Activated naive CD4-positive, alpha-beta T cell treated with anti-CD3 and anti-CD28 coated beads for 36 hours (primary cell): Measurements from ENCODE around the gene EPO. TPM values are rescaled to one million over a fixed set of nuclear protein-coding genes. Genes with fewer than 3 reads are reported as not detected.

ENCODE experiments used
- CTCF ChIA-PET: fragments of 350-600 bp; sonication (Branson Sonifier 250); formaldehyde crosslinking; loops from one replicate; lab custom pipeline; 2021; ENCODE audit warnings: antibody characterized with exemption; lab: Charles Lee
- DNase-seq: peaks from one replicate; pipeline ENCODE4 v3.0.0-alpha.2; 2020
- H3K27ac Mint-ChIP-seq: one replicate; pipeline ENCODE4 v1.8.0; 2021; ENCODE audit warnings: mild to moderate bottlenecking, mixed read lengths
- H3K27me3 Mint-ChIP-seq: one replicate; pipeline ENCODE4 v1.8.0; 2021; ENCODE audit warnings: low read depth, mixed read lengths
- H3K36me3 Mint-ChIP-seq: one replicate; pipeline ENCODE4 v1.8.0; 2021; ENCODE audit warnings: low read depth, mixed read lengths
- H3K4me1 Mint-ChIP-seq: one replicate; pipeline ENCODE4 v1.8.0; 2021; ENCODE audit warnings: low read depth, mixed read lengths
- H3K4me3 Mint-ChIP-seq: one replicate; pipeline ENCODE4 v1.8.0; 2021; ENCODE audit warnings: mild to moderate bottlenecking, moderate library complexity, mixed read lengths
- H3K9me3 Mint-ChIP-seq: one replicate; pipeline ENCODE4 v1.8.0; 2021; ENCODE audit warnings: mixed read lengths
- intact Hi-C: fragments of 100-400 bp; cut with micrococcal nuclease; formaldehyde crosslinking; loops from one replicate; pipeline ENCODE4 v1.15.1; 2023
- total RNA-seq, 2 experiments: library from RNA; stranded (reverse); gene quantifications; one replicate each; pipeline ENCODE4 v1.2.3, GENCODE V29; 2021

EPO gene
- total RNA-seq, 2 experiments from 2014 or later: not detected

DNA sequence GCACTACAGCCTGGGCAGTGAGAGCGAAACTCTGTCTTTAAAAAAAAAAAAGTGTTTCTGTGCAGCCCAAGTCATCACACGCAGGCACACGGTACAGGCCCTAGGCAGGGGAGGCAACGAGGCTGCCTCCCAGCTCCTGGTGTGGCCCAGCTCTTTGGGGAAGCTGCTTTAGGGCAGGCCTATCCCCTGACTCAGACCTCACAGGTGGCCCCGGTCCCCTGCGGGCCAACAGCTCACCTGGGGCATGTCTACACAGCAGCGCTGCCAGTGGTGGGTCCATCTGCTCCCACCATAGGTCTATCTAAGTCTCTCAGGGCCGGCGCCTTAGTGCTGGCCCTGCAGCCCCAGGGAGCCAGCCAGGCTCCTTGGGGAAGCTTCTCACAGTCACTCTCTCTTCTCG lies 44.6 kb downstream of the EPO start:
- intact Hi-C loops: no loop called here
- H3K36me3 Mint-ChIP-seq: no peaks in the 10 kb centered on the region
- no peaks in the 10 kb centered on the region for H3K4me1 Mint-ChIP-seq
- CTCF ChIA-PET: no interaction called here
- no peak for DNase-seq
- H3K9me3 Mint-ChIP-seq: no peaks in the 10 kb centered on the region
- no peak overlapping the region for H3K4me3 Mint-ChIP-seq
- H3K27ac Mint-ChIP-seq: no peak overlapping the region
- H3K27me3 Mint-ChIP-seq: no peaks in the 10 kb centered on the region

DNA sequence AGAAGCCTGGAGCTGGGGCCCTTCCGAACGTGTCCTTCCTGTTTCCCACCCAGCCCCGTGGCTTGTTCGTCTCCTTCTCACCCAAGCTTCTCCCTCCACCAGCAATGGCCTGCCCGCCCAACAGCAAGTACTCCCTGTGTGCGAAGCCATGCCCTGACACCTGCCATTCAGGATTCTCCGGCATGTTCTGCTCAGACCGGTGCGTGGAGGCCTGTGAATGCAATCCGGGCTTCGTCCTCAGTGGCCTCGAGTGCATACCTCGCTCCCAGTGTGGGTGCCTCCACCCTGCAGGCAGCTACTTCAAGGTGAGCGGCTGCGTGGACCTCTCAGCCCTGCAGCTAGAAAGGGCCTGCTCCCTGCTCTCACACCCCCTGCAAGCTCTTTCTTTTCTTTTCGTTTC lies 45.0 kb downstream of the EPO start:
- no peak overlapping the region for H3K27ac Mint-ChIP-seq
- CTCF ChIA-PET: no interaction called here
- H3K27me3 Mint-ChIP-seq: no peaks in the 10 kb centered on the region
- H3K9me3 Mint-ChIP-seq: no peaks in the 10 kb centered on the region
- intact Hi-C loops: no loop called here
- no peaks in the 10 kb centered on the region for H3K4me1 Mint-ChIP-seq
- H3K4me3 Mint-ChIP-seq: no peak overlapping the region
- DNase-seq: no peak
- no peaks in the 10 kb centered on the region for H3K36me3 Mint-ChIP-seq

DNA sequence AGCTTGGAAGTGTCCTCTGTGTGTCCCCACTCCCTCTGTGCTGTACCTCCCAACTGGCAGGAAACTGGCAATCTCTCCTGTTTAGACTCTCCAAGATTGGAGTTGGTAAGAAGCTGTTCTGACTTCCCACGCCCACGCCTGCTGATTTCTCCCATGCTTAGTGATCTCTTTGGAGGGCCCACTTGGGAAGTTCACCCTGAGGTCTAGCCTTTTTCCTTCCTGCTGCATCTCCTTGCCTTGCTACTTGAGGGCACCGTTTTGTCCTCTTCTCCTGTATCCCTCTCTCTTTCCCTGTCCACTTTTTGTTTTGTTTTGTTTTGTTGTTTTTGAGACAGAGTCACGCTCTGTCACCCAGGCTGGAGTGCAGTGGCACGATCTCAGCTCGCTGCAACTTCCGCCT lies 48.5 kb downstream of the EPO start:
- CTCF ChIA-PET: no interaction called here
- no peak overlapping the region for H3K27ac Mint-ChIP-seq
- intact Hi-C loops: no loop called here
- no peaks in the 10 kb centered on the region for H3K27me3 Mint-ChIP-seq
- H3K36me3 Mint-ChIP-seq: no peaks in the 10 kb centered on the region
- H3K4me1 Mint-ChIP-seq: no peaks in the 10 kb centered on the region
- H3K4me3 Mint-ChIP-seq: no peak overlapping the region
- H3K9me3 Mint-ChIP-seq: no peaks in the 10 kb centered on the region
- DNase-seq: no peak

Other genes starting within 250 kb of the EPO start
- gene TSC22D4, start 241.3 kb upstream of the EPO start, total RNA-seq: 10 to 100 TPM; 46.0 to 48.7 TPM
- gene NYAP1, start 236.5 kb upstream of the EPO start, total RNA-seq: under 1 TPM; 0.17 to 0.30 TPM
- gene AGFG2, start 181.3 kb upstream of the EPO start, total RNA-seq: 10 to 100 TPM; 23.4 to 23.9 TPM
- gene SAP25, start 146.6 kb upstream of the EPO start, total RNA-seq: 10 to 100 TPM; 13.7 to 15.7 TPM
- 10 to 100 TPM; 78.0 to 81.2 TPM for gene LRCH4, start 134.3 kb upstream of the EPO start, total RNA-seq
- 1 to 10 TPM; 1.5 to 2.6 TPM for gene FBXO24, start 134.1 kb upstream of the EPO start, total RNA-seq
- 1 to 10 TPM; 5.8 to 6.8 TPM for gene PCOLCE, start 118.1 kb upstream of the EPO start, total RNA-seq
- gene MOSPD3, start 107.9 kb upstream of the EPO start, total RNA-seq: 10 to 100 TPM; 12.3 to 13.0 TPM
- 1 to 10 TPM; 4.2 to 5.1 TPM for gene TFR2, start 78.9 kb upstream of the EPO start, total RNA-seq
- not detected for gene ACTL6B, start 64.0 kb upstream of the EPO start, total RNA-seq
- gene GNB2, start 46.7 kb upstream of the EPO start, total RNA-seq: 100 to 1,000 TPM; 221 TPM
- gene GIGYF1, start 26.2 kb upstream of the EPO start, total RNA-seq: 10 to 100 TPM; 32.8 to 37.8 TPM
- gene POP7, start 14.3 kb upstream of the EPO start, total RNA-seq: 10 to 100 TPM; 23.2 to 29.6 TPM
- gene ZAN, start 13.1 kb downstream of the EPO start, total RNA-seq: not detected
- 1 to 10 TPM; 5.9 to 6.0 TPM for gene EPHB4, start 107.1 kb downstream of the EPO start, total RNA-seq
- 10 to 100 TPM; 10.1 to 10.5 TPM for gene SLC12A9, start 132.2 kb downstream of the EPO start, total RNA-seq
- 10 to 100 TPM; 19.8 to 21.0 TPM for gene TRIP6, start 146.9 kb downstream of the EPO start, total RNA-seq
- gene SRRT, start 154.6 kb downstream of the EPO start, total RNA-seq: 100 to 1,000 TPM; 166 to 169 TPM
- gene UFSP1, start 169.2 kb downstream of the EPO start, total RNA-seq: 1 to 10 TPM in 1 of 2 experiments, under 1 TPM in 1; 0.64 to 1.4 TPM
- gene ACHE, start 175.4 kb downstream of the EPO start, total RNA-seq: not detected
- not detected for gene MUC3A, start 229.1 kb downstream of the EPO start, total RNA-seq
- not detected for gene MUC12, start 249.1 kb downstream of the EPO start, total RNA-seq